Measurements from ENCODE around the gene SGCA. TPM values are rescaled to one million over a fixed set of nuclear protein-coding genes. Genes with fewer than 3 reads are reported as not detected.
A peak's percentile ranks its signal among the peaks of the same experiment; 100 is the strongest.

The SGCA gene
- total and polyA plus RNA-seq, 4 donors: 0.31 to 1.3 (median 1.2) TPM; not detected in 1

DNA sequence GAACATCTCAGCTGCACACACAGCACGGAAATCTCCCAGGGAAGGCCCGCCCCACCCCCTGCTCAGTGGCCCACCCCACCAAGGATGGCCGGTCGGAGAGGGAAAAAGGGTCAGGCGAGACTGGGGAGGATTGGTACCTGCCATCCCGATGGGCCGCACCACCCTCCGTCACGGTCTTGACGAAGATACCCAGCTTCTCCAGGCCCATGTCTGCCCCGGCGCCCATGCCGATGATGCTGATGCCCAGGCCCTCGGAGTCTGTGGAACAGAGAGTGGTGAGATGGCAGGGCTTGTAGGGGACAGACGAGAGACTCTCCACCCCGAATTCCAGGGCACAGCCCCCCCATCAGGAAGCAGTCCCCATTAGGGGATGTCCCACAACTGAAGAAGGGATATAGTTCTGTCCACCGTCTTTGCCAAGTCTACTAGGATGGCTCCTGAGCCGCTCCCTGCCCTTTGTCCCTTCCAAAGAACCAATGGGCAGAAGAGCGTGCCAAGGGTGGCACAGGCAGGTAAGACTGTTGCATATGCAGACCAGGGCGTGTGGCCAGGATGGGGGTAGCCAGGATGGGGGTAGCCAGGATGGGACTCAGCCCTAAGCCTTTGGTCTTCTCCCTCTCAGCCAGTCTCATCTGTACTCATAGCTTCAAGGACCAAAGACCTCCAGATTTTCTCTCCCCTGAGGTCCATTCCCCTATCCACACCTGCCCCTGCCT is 22.2 kb upstream of the SGCA start:
- H3K27me3 ChIP-seq (ENCODE audit: control insufficient read depth in 4 of 4, insufficient read depth in 4 of 4, low read length in 3 of 4): no peaks in the 10 kb centered on the region
- DNase-seq (ENCODE audit: low spot score): no peak
- no peaks in the 10 kb centered on the region for H3K9me3 ChIP-seq (ENCODE audit: control insufficient read depth in 4 of 4, low read length in 3 of 4)
- H3K36me3 ChIP-seq (ENCODE audit: control insufficient read depth in 4 of 4, insufficient read depth in 3 of 4, low read depth in 1 of 4, low read length in 3 of 4): peaks cover 6 to 16% (median 13%) of the 10 kb centered on the region in 4 donors
- WGBS: 90% methylated on average over 20 of the region's 20 CpGs
- no peak overlapping the region for H3K4me3 ChIP-seq (ENCODE audit: low read depth in 1 of 3, low read length in 3 of 3)
- no peak overlapping the region for H3K9ac ChIP-seq (ENCODE audit: low read depth in 1 of 2, low read length in 2 of 2)
- no peak overlapping the region for H3K27ac ChIP-seq (ENCODE audit: low read depth in 1 of 2, low read length in 2 of 2)
- TF ChIP-seq HNF4A (conservative IDR thresholded peaks at IDR 0.05): peak in 1 of 2 donors; percentile 26
- TF ChIP-seq, protein P1, sequence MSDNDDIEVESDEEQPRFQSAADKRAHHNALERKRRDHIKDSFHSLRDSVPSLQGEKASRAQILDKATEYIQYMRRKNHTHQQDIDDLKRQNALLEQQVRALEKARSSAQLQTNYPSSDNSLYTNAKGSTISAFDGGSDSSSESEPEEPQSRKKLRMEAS (IDR thresholded peaks at IDR 0.05): no peak
- TF ChIP-seq YY1 (IDR thresholded peaks at IDR 0.05): no peak
- peaks cover 26 to 57% (median 52%) of the 10 kb centered on the region in 4 donors for H3K4me1 ChIP-seq (ENCODE audit: control insufficient read depth in 4 of 4, insufficient read depth in 4 of 4, low read length in 3 of 4)

DNA sequence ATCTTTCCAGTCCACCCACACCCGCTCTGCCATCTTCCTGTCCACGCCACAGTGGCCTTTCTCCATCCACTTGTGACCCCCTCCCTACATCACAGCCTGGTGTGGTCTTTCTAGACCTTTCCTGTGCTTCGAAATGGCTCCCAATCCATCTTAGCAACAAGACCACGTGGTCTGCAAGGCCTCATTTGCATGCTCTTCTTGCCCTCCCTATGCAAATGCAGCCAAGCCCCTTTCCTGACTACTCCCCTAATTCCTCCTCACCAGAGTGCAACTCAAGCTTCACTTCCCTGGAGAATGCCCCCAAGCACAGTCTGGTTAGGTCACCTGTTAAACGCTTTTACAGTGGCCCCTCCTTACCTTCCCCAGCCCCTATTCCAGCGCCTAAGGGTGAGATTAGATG is 21.4 kb upstream of the SGCA start:
- peaks cover 26 to 58% (median 52%) of the 10 kb centered on the region in 4 donors for H3K4me1 ChIP-seq (ENCODE audit: control insufficient read depth in 4 of 4, insufficient read depth in 4 of 4, low read length in 3 of 4)
- H3K36me3 ChIP-seq (ENCODE audit: control insufficient read depth in 4 of 4, insufficient read depth in 3 of 4, low read depth in 1 of 4, low read length in 3 of 4): peaks cover 3 to 11% (median 6%) of the 10 kb centered on the region in 4 donors
- no peaks in the 10 kb centered on the region for H3K9me3 ChIP-seq (ENCODE audit: control insufficient read depth in 4 of 4, low read length in 3 of 4)
- WGBS: 87% methylated on average over 6 of the region's 6 CpGs
- H3K4me3 ChIP-seq (ENCODE audit: low read depth in 1 of 3, low read length in 3 of 3): no peak overlapping the region
- TF ChIP-seq YY1 (IDR thresholded peaks at IDR 0.05): no peak
- TF ChIP-seq HNF4G (IDR thresholded peaks at IDR 0.05): no peak
- no peak for TF ChIP-seq RXRA (IDR thresholded peaks at IDR 0.05)
- H3K27me3 ChIP-seq (ENCODE audit: control insufficient read depth in 4 of 4, insufficient read depth in 4 of 4, low read length in 3 of 4): no peaks in the 10 kb centered on the region
- no peak overlapping the region for H3K9ac ChIP-seq (ENCODE audit: low read depth in 1 of 2, low read length in 2 of 2)
- no peak overlapping the region for H3K27ac ChIP-seq (ENCODE audit: low read depth in 1 of 2, low read length in 2 of 2)
- DNase-seq (ENCODE audit: low spot score): no peak

DNA sequence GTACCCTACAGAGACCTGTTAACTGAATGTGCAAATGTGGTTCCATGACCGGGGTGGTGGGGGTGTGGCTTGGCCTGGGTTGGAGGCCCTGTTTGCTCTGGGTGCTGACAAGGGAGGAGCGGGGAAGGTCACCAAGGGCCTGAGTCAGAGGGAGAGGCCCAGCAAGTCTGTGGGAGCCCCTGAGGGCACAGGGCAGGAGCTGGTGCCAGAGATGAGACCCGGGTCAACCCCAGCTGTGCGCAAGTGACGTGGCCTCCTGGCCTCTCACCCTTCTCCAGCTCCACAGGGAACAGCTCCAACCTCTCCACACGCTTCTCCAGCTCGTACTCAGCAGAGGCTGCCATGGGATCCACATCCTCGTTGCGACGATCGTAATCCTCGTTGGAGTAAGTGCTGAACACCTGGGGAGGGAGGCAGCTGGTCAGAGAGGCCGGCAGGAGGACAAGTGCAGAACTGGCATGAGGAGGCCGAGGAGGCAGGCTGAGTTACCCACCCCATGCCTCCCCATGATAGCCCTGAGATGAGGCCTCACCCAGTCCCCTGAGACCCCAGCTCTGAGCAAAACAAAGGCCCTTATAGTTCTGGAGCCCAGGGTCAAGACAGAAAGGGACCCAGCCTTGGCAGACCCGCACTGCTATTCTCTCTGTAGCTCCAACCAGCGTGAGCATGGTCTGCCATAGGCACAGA is 20.8 kb upstream of the SGCA start:
- DNase-seq (ENCODE audit: low spot score): no peak
- Histone ChIP-seq H3K27me3 (ENCODE audit: control insufficient read depth in 4 of 4, insufficient read depth in 4 of 4, low read length in 3 of 4) (no peaks in the 10 kb centered on the region), H3K4me3 (ENCODE audit: low read depth in 1 of 3, low read length in 3 of 3) (no peak overlapping the region), H3K36me3 (ENCODE audit: control insufficient read depth in 4 of 4, insufficient read depth in 3 of 4, low read depth in 1 of 4, low read length in 3 of 4) (peaks cover 0 to 11% (median 5%) of the 10 kb centered on the region in 4 donors), H3K27ac (ENCODE audit: low read depth in 1 of 2, low read length in 2 of 2) (peak overlapping the region in 1 of 2 donors; percentile 0), H3K4me1 (ENCODE audit: control insufficient read depth in 4 of 4, insufficient read depth in 4 of 4, low read length in 3 of 4) (peaks cover 26 to 62% (median 54%) of the 10 kb centered on the region in 4 donors), H3K9ac (ENCODE audit: low read depth in 1 of 2, low read length in 2 of 2) (no peak overlapping the region), H3K9me3 (ENCODE audit: control insufficient read depth in 4 of 4, low read length in 3 of 4) (no peaks in the 10 kb centered on the region)
- 63% methylated on average over 16 of the region's 16 CpGs for WGBS
- no peak for TF ChIP-seq GABPA (IDR thresholded peaks at IDR 0.05 in 1 of 2, conservative IDR thresholded peaks at IDR 0.05 in 1 of 2)
- TF ChIP-seq FOXA2 (IDR thresholded peaks at IDR 0.05): no peak
- TF ChIP-seq JUND (IDR thresholded peaks at IDR 0.05): peak in 1 of 2 donors; percentile 61
- TF ChIP-seq, protein P2, sequence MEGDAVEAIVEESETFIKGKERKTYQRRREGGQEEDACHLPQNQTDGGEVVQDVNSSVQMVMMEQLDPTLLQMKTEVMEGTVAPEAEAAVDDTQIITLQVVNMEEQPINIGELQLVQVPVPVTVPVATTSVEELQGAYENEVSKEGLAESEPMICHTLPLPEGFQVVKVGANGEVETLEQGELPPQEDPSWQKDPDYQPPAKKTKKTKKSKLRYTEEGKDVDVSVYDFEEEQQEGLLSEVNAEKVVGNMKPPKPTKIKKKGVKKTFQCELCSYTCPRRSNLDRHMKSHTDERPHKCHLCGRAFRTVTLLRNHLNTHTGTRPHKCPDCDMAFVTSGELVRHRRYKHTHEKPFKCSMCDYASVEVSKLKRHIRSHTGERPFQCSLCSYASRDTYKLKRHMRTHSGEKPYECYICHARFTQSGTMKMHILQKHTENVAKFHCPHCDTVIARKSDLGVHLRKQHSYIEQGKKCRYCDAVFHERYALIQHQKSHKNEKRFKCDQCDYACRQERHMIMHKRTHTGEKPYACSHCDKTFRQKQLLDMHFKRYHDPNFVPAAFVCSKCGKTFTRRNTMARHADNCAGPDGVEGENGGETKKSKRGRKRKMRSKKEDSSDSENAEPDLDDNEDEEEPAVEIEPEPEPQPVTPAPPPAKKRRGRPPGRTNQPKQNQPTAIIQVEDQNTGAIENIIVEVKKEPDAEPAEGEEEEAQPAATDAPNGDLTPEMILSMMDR (IDR thresholded peaks at IDR 0.05; ENCODE audit: low read depth, low read length, missing input control): no peak
- TF ChIP-seq YY1 (IDR thresholded peaks at IDR 0.05): no peak
- TF ChIP-seq, protein P3, sequence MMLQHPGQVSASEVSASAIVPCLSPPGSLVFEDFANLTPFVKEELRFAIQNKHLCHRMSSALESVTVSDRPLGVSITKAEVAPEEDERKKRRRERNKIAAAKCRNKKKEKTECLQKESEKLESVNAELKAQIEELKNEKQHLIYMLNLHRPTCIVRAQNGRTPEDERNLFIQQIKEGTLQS (IDR thresholded peaks at IDR 0.05): no peak
- TF ChIP-seq RAD21 (IDR thresholded peaks at IDR 0.05): peak in 1 of 2 donors; percentile 21
- no peak for TF ChIP-seq EGR1 (IDR thresholded peaks at IDR 0.05; ENCODE audit: low read depth in 2 of 2)
- TF ChIP-seq RXRA (IDR thresholded peaks at IDR 0.05): peak; percentile 82 to 95
- TF ChIP-seq NR2F2 (IDR thresholded peaks at IDR 0.05): peak; percentile 87
- TF ChIP-seq, protein P4, sequence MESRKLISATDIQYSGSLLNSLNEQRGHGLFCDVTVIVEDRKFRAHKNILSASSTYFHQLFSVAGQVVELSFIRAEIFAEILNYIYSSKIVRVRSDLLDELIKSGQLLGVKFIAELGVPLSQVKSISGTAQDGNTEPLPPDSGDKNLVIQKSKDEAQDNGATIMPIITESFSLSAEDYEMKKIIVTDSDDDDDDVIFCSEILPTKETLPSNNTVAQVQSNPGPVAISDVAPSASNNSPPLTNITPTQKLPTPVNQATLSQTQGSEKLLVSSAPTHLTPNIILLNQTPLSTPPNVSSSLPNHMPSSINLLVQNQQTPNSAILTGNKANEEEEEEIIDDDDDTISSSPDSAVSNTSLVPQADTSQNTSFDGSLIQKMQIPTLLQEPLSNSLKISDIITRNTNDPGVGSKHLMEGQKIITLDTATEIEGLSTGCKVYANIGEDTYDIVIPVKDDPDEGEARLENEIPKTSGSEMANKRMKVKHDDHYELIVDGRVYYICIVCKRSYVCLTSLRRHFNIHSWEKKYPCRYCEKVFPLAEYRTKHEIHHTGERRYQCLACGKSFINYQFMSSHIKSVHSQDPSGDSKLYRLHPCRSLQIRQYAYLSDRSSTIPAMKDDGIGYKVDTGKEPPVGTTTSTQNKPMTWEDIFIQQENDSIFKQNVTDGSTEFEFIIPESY (IDR thresholded peaks at IDR 0.05): no peak
- TF ChIP-seq, protein P5, sequence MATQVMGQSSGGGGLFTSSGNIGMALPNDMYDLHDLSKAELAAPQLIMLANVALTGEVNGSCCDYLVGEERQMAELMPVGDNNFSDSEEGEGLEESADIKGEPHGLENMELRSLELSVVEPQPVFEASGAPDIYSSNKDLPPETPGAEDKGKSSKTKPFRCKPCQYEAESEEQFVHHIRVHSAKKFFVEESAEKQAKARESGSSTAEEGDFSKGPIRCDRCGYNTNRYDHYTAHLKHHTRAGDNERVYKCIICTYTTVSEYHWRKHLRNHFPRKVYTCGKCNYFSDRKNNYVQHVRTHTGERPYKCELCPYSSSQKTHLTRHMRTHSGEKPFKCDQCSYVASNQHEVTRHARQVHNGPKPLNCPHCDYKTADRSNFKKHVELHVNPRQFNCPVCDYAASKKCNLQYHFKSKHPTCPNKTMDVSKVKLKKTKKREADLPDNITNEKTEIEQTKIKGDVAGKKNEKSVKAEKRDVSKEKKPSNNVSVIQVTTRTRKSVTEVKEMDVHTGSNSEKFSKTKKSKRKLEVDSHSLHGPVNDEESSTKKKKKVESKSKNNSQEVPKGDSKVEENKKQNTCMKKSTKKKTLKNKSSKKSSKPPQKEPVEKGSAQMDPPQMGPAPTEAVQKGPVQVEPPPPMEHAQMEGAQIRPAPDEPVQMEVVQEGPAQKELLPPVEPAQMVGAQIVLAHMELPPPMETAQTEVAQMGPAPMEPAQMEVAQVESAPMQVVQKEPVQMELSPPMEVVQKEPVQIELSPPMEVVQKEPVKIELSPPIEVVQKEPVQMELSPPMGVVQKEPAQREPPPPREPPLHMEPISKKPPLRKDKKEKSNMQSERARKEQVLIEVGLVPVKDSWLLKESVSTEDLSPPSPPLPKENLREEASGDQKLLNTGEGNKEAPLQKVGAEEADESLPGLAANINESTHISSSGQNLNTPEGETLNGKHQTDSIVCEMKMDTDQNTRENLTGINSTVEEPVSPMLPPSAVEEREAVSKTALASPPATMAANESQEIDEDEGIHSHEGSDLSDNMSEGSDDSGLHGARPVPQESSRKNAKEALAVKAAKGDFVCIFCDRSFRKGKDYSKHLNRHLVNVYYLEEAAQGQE (IDR thresholded peaks at IDR 0.05): no peak
- TF ChIP-seq, protein P1 (IDR thresholded peaks at IDR 0.05): no peak
- TF ChIP-seq SP1 (IDR thresholded peaks at IDR 0.05): peak; percentile 80
- TF ChIP-seq FOXA1 (IDR thresholded peaks at IDR 0.05): no peak
- peak; percentile 65 to 75 for TF ChIP-seq HNF4A (conservative IDR thresholded peaks at IDR 0.05)
- no peak for TF ChIP-seq HNF4G (IDR thresholded peaks at IDR 0.05)
- no peak for TF ChIP-seq TAF1 (conservative IDR thresholded peaks at IDR 0.05)

All from liver (tissue), 9 donors.